GM11168 (cell line): Measurements from ENCODE around the gene NAA16.

Experiments
- in situ Hi-C: fragments of 300-500 bp; cut with MboI; formaldehyde crosslinking; loops from one replicate; pipeline ENCODE4 v1.12.0; 2022; ENCODE audit warnings: low sequenced_read_pairs; ENCODE audit not compliant: unreplicated experiment

NAA16 gene

DNA sequence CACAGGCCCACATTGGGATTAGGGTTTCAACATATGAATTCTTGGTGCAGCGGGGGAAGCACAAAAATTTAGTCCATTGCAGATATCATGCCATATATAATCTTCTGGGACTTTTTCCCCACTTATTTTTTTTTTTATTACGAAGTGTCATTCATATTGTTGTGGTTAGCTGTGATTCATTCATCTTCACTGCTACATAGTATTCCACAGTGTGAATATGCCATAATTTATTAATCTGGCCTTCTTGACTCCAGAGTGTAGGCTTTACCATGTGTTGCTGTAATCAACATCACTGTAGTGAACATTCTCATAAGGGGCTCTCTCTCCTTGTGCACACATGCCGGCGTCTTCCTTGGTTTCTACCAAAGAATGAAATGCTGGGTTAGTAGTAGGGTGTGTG lies 92.9 kb downstream of the NAA16 start:
- in situ Hi-C loops, result loop anchor here (25.0 kb wide), 1 partner anchor 708 kb away; no protein-coding TSS in a partner anchor

GRCh38 chr13:41405367-41405766 lies 94.3 kb downstream of the NAA16 start:
- in situ Hi-C loops, result loop anchor here (25.0 kb wide), 1 partner anchor 707 kb away; no protein-coding TSS in a partner anchor

DNA sequence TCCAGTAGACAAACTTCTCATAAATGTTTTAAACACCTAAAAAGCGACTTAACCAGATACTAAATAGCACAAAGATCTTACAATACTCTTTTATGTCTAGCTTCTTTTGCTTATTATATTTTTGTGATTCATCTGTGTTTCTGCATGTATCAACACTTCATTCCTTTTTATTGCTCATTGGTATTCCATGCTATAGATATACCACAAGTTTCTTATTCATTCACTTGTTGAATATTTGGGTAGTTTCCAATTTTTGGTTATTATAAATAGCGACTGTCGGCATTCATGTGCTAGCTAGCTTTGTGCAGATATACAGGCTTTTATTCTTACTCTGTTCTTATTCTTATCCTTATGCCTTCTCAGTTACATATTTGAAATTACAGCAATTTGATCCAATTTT lies 96.3 kb downstream of the NAA16 start:
- in situ Hi-C loops, result loop anchor here (25.0 kb wide), 1 partner anchor 705 kb away; no protein-coding TSS in a partner anchor

DNA sequence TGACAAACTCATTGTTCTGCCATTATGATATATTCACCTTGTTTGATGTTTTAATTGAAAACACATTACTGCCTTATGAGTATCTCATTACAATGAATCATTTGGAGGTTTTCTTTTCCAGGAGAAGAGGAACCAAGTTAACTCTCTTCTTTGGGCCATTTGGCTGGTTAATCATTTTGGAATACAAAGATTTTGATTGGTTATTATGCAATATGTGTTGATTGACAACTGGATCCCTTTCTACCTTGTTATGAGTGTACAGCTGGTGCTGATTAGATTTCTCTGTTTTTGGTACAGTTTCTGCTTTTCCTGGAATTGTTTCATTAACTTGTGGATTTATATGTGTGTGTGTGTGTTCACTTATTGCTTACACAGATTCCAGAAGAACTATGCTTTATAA lies 97.1 kb downstream of the NAA16 start:
- in situ Hi-C loops, result loop anchor here (25.0 kb wide), 1 partner anchor 704 kb away; no protein-coding TSS in a partner anchor

DNA sequence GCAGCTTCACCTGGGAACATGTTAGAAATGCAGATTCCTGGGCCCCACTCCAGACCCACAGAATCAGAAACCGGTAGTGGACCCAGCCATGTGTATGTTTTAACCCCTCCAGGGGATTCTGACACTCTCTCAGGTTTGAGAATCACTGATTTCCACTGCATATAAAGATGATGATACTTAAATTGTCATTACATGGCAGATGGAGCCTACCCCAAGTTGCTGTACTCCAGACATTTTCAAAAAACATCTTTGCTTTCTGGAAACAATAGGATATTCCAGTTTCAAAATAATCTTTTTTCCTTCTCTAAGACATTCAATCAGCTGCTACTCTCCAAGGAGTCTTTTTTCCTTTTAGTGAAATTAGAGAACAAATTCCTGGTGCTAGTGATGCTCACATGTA lies 97.7 kb downstream of the NAA16 start:
- in situ Hi-C loops, result loop anchor here (25.0 kb wide), 1 partner anchor 704 kb away; no protein-coding TSS in a partner anchor

DNA sequence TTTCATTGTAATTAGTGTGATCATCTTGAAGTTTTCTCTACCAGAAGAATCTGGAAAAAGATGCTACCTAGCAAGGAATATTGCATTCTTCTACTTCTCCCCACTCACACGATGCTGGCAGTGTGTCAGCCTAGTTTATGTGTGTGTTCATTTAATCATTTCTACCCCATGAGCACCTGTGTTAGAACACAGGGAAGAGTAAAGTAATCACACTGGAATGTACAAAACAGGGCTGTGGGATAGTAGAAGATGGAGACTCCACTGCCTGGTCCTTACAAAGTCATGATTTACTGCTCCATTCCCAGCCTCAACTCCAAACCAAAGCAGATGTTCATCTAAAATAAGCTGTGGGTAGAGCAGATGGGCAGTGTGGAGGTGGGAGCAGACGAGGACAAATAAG lies 98.5 kb downstream of the NAA16 start:
- in situ Hi-C loops, result loop anchor here (25.0 kb wide), 1 partner anchor 703 kb away; no protein-coding TSS in a partner anchor

DNA sequence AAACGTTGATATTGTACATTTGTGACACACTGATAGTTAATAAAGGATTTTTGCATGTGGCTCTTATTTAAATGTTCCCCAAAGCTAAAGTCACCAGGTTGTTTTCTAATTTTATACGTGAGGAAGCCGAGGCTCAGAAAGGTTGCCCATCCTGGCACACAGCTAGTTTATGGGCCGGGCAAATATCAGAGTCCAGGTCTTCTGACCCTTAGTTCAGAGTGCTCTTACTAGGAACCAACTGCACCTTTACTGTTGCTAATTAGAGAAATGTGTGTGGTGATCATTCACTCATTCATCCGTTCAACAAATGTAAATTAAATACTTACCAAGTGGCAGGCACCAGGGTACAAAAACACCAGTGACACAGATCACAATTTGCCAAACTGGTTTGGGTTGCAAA lies 100.0 kb downstream of the NAA16 start:
- in situ Hi-C loops, result loop anchor here (25.0 kb wide), 1 partner anchor 701 kb away; no protein-coding TSS in a partner anchor

- in situ Hi-C loops, result loop anchor here (25.0 kb wide), 1 partner anchor 701 kb away; no protein-coding TSS in a partner anchor
Observed at GRCh38 chr13:41411522-41411921, 100.5 kb downstream of the NAA16 start.

- in situ Hi-C loops, result loop anchor here (25.0 kb wide), 1 partner anchor 698 kb away; no protein-coding TSS in a partner anchor
Observed at GRCh38 chr13:41413872-41414271, 102.8 kb downstream of the NAA16 start.

DNA sequence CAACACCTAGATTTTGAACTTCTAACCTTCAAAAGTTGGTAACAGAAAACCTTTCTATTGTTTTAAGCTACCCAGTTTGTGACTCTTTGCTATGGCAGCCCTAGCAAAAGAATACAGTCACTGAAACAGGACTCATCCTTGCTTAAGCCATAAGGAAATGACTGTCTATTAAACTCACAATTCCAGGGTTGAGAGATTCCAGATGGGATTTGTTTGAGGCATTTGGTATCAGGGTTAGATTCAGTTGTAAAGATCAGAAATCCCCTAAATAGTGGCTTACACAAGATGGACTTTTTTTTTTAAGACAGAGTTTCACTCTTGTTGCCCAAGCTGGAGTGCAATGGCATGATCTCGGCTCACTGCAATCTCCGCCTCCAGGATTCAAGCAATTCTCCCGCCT lies 105.2 kb downstream of the NAA16 start:
- in situ Hi-C loops, result loop anchor here (25.0 kb wide), 1 partner anchor 696 kb away; no protein-coding TSS in a partner anchor

DNA sequence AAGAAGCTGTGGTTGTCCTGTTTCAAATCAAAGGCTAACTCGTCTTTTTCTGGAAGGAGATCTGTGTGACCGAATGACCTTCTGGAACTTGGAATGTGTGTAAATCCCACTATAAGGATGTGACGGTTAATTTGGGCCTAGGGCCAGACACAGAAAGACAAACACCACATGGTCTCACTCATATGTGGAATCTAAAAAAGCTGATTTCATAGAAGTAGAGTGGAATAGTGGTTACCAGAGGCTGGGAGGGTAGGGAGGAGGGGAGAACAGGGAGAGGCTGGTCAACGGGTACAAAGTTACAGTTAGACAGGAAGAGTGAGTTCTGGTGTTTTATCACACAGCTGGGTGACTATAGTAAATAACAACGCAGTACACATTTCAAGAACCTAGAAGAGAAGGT lies 107.0 kb downstream of the NAA16 start:
- in situ Hi-C loops, result loop anchor here (25.0 kb wide), 1 partner anchor 694 kb away; no protein-coding TSS in a partner anchor

DNA sequence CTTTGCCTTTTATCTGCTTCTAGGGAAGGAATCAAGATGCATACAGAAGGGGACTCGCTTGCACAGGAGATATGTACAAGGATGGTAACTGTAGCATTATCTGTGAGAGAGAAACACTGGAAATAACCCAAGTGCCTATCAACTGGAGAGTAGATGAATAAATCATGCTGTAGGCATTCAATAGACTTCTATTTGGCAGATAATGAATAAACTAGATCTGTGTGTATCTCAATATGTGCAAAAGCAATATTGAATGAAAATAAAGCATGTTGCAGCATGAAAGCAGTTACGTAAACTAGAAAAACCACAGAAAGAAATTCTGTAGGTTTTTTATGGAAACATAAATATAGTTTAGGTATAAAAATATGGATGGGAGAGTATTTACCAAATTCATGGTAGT lies 107.7 kb downstream of the NAA16 start:
- in situ Hi-C loops, result loop anchor here (25.0 kb wide), 1 partner anchor 694 kb away; no protein-coding TSS in a partner anchor

GRCh38 chr13:41419206-41419605 lies 108.1 kb downstream of the NAA16 start:
- in situ Hi-C loops, result loop anchor here (25.0 kb wide), 1 partner anchor 693 kb away; no protein-coding TSS in a partner anchor

DNA sequence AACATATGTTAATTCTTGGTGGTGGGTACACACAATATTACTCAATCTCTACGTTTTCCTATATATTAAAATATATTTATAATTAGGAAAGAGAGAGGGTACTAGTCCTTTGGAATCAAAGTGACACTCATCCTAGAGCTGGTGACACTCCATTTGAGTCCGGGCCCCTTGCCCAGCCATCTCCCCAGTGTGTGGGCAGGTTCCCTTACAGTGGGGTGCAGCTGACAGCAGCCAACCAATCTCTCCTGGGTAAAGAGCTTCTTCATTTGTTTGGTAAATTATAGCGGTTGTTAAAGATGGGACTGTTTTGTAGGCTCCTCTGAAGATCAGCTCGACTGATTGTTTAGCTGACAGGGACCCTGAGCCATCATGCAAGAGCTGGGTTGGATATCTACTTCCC lies 109.1 kb downstream of the NAA16 start:
- in situ Hi-C loops, result loop anchor here (25.0 kb wide), 1 partner anchor 692 kb away; no protein-coding TSS in a partner anchor

- in situ Hi-C loops, result loop anchor here (25.0 kb wide), 1 partner anchor 691 kb away; no protein-coding TSS in a partner anchor
Observed at GRCh38 chr13:41421330-41421729, 110.3 kb downstream of the NAA16 start.

DNA sequence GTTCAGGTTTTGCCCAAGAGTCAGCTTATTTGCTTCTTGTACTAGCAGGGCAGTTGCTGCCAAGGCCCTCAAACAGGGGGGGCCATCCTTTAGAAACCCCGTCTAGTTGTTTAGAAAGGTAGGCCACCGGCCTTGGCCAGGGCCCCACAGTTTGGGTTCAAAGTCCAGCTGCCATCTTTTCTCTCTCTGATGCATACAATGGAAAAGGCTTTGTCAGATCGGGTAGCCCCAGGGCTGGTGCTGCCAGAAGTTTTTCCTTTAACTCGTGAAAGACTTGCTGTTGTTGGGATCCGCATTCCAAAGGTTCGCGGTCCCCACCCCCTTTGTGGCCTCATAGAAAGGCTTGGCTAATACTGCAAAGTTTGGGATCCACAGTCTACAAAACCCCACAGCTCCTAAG lies 110.9 kb downstream of the NAA16 start:
- in situ Hi-C loops, result loop anchor here (25.0 kb wide), 1 partner anchor 690 kb away; no protein-coding TSS in a partner anchor

- in situ Hi-C loops, result loop anchor here (25.0 kb wide), 1 partner anchor 689 kb away; no protein-coding TSS in a partner anchor
Observed at GRCh38 chr13:41423259-41423658, 112.2 kb downstream of the NAA16 start.

DNA sequence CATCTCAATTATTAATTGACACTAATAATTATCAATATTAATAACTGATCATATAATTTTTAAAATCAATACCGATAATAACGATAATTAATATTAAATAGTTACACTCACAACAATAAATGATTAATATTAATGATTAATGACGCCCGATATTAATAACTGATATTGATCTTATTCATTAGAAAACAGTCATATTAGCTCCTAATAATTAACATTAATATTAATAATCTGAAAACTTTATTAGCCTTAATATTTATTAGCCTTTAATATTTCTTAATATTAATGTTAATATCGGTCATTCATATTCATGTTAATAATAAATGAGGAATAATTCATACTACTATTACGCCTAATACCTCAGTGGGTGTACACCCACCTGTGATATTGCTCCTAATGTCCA lies 113.6 kb downstream of the NAA16 start:
- in situ Hi-C loops, result loop anchor here (25.0 kb wide), 1 partner anchor 688 kb away; no protein-coding TSS in a partner anchor

DNA sequence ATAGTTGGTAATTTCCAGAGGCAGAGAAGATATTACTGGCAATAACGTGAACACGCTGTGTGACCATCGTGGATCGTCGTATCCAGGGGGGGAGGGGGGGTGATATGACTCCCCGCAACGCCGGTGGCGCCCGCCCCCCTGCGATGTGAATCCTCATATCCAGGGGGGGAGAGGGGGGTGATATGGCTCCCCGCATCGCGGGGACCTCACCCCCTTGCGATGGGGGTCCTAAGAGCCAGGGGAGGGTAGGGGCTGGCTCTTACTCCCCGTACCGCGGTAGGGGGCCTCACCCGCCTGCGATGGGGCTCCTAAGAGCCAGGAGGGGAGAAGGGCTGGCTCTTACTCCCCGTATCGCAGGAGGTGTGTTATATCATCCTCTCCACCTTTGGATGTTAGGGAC lies 115.0 kb downstream of the NAA16 start:
- in situ Hi-C loops, result no loop called here
